Muscle of leg (tissue), 11 donors: ENCODE results near the gene KCNMA1. TPM values are rescaled to one million over a fixed set of nuclear protein-coding genes. Genes with fewer than 3 reads are reported as not detected.

Source experiments
- DNase-seq: peaks from one replicate; pipeline ENCODE4 v3.0.0; 2013
- H3K27ac ChIP-seq: one replicate; pipeline ENCODE4 v1.5.1; 2013; ENCODE audit warnings: mild to moderate bottlenecking, low read length, control low read depth
- H3K27me3 ChIP-seq: one replicate; pipeline ENCODE4 v1.6.1; 2013; ENCODE audit warnings: low read length; ENCODE audit not compliant: control insufficient read depth, insufficient read depth
- H3K36me3 ChIP-seq: one replicate; pipeline ENCODE4 v1.6.1; 2013; ENCODE audit warnings: low read length; ENCODE audit not compliant: control insufficient read depth, insufficient read depth
- H3K4me1 ChIP-seq: one replicate; pipeline ENCODE4 v1.6.1; 2013; ENCODE audit warnings: low read length; ENCODE audit not compliant: control insufficient read depth, insufficient read depth
- H3K4me3 ChIP-seq: one replicate; pipeline ENCODE4 v1.5.1; 2013; ENCODE audit warnings: low read length, control low read depth
- H3K9me3 ChIP-seq: replicated peaks from 2 replicates; pipeline ENCODE4 v1.6.1; 2013; ENCODE audit warnings: low read depth, low read length; ENCODE audit not compliant: control insufficient read depth
- WGBS: methylation state at CpG from one replicate; pipeline ENCODE4 v1.1.5; 2013; ENCODE audit warnings: missing lambda C conversion rate; ENCODE audit not compliant: insufficient coverage; 5-methylcytosine and 5-hydroxymethylcytosine counted together
- polyA plus RNA-seq, 8 donors: library from polyadenylated mRNA; unstranded; fragments of 120-200 nt; gene quantifications; one replicate each; pipeline versions ENCODE4 v1.2.1 to v1.2.3, GENCODE V29; 2013; ENCODE audit warnings: inconsistent platforms in 1 of 8, low replicate concordance in 1 of 8; ENCODE audit not compliant: insufficient read length in 8 of 8, insufficient read depth in 1 of 8
- total RNA-seq: library from RNA; stranded (reverse); fragments of 120-200 nt; gene quantifications from one replicate; pipeline ENCODE4 v1.2.4, GENCODE V29; 2013

The KCNMA1 gene
- total and polyA plus RNA-seq, 9 donors = 12.7 to 23.3 (median 18.2) TPM

DNA sequence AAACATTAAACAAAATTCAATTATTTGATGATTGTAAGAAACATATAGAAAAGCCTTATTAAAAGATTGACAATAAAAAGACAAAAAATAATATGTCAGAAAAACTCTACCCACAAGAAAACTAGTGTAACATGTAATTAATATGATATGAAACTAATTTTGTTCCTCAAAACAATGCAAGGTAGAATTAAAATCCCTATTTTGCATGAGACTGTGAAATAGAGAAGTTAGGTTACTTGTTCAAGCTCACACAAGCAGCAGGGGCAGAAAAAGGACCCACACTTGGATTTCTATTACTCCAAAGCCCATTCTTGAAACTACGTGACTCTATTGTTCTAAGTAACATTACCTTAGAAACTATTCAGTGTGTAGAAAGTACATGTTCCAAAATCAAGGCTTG lies 96.4 kb downstream of the KCNMA1 start:
- no peak overlapping the region for H3K4me3 ChIP-seq
- H3K4me1 ChIP-seq = peaks cover 16% of the 10 kb centered on the region
- no peak overlapping the region for H3K27ac ChIP-seq
- DNase-seq = no peak
- no peaks in the 10 kb centered on the region for H3K27me3 ChIP-seq
- WGBS = no CpG with 5 or more reads among the region's 1 CpG
- H3K9me3 ChIP-seq = peaks cover 3% of the 10 kb centered on the region
- no peaks in the 10 kb centered on the region for H3K36me3 ChIP-seq

DNA sequence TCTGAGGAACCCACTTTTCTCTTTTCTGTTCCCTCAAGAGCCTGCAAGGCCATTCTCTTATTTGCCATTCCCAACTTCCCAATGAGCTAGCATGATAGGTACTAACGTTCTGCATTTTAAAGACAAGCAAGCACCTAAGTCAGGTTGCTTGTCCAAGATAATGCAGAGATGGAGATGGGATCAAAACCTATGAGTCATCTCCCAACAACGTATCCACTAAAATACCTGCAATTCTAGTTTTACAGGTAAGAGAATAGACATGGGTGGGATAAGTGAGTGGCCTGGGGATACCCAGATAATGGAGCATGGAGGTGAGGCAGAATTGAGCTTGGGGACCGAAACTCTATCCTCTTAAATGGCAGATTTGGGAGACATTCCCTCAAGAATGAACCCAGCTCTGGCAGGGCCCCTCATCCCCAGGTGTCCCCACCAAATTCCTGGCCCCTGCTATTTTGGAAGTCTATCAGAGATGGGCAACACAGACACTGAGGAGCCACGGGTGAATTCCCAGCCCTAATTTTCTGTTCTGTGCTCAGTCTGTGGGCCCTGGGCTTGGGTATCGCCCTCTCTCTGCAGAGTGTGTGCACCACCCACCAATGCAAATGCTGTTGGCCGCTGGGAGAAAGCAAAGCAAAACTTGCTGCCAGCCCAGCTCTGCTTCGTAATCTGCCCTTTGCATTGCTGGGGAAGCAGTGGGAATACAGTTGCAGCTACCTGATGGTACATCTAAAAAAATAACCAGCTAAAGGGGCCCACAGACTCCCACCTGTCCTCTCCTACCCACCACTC lies 98.3 kb downstream of the KCNMA1 start:
- no peak for DNase-seq
- WGBS = 89% methylated on average over 4 of the region's 7 CpGs
- H3K27ac ChIP-seq = no peak overlapping the region
- H3K9me3 ChIP-seq = peaks cover 3% of the 10 kb centered on the region
- H3K4me1 ChIP-seq = peaks cover 14% of the 10 kb centered on the region
- H3K27me3 ChIP-seq = no peaks in the 10 kb centered on the region
- no peak overlapping the region for H3K4me3 ChIP-seq
- no peaks in the 10 kb centered on the region for H3K36me3 ChIP-seq

DNA sequence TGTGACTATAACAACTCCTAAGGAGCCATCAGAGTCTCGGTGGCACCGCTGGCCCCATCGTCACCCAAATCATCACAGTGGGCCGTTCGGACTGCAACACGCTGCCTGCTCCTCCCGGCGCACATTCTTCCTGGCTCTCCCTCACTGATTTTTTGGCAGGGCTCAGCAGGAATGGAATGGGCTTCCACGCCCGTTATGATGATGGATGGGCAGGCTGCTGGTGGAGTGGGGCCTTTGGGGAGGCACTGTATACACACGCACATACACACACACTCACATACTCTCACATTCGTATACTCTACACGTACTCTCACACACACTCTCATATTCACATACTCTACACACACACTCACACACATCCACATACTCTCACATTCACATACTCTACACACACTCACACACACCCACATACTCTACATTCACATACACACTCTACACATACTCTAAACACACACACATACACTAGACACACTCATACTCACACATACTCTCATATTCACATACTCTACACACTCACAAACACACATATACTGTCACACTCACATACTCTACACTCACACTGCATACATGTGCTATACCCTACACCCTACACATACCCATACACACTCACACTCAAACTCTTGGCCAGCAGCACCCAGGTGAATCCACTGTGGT lies 99.8 kb downstream of the KCNMA1 start:
- peak; percentile 75 for DNase-seq
- H3K4me3 ChIP-seq = no peak overlapping the region

DNA sequence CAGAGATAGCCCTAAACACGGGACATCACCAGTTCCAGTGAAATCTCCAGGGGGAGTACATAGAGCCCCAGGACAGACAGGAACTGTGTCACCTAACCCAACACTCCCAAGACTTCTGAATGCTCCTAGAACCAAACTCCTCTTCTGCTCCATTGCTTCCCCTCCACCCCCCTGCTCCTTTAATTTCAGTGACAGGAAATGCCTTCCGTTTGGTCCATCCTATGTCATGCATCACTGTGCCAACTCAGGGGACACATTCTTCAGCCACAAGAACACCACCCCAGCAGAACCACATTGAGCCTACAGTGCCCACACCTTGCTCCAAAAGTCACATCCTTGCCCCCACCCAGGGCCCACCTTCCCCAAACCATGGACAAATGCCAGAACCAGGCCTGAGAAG lies 100.5 kb downstream of the KCNMA1 start:
- Histone ChIP-seq H3K36me3 (no peaks in the 10 kb centered on the region), H3K4me1 (peaks cover 17% of the 10 kb centered on the region), H3K4me3 (no peak overlapping the region), H3K27ac (peak overlapping the region; percentile 37), H3K9me3 (no peaks in the 10 kb centered on the region), H3K27me3 (no peaks in the 10 kb centered on the region)
- WGBS = 71% methylated on average over 1 of the region's 2 CpGs
- DNase-seq = no peak

More for the DNA sequence above, 99.8 kb downstream of the KCNMA1 start:
- Histone ChIP-seq H3K27ac (no peak overlapping the region), H3K36me3 (no peaks in the 10 kb centered on the region), H3K9me3 (no peaks in the 10 kb centered on the region), H3K4me1 (peaks cover 14% of the 10 kb centered on the region), H3K27me3 (no peaks in the 10 kb centered on the region)
- WGBS = 50% methylated on average over 6 of the region's 13 CpGs

DNA sequence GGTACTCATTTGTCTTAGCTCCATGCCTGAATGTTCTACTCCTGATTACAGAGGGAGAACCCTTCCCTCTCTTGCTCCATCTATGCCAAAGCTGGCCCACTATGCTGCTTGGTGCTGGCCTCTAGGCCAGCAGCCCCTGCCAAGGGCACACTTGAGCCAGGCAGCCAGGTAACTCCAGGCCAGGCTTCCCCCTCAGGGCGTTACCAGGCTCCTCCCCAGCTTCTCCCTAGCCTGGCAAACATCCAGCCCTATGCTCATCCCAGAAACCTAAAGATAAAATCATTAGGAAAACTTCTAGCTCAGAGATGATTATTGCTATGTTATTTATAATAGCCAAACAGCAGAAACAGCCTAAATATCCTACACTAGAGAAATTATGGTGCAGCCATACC lies 103.7 kb downstream of the KCNMA1 start:
- Histone ChIP-seq H3K4me3 (no peak overlapping the region), H3K4me1 (peaks cover 33% of the 10 kb centered on the region), H3K27ac (no peak overlapping the region), H3K9me3 (no peaks in the 10 kb centered on the region), H3K27me3 (no peaks in the 10 kb centered on the region), H3K36me3 (no peaks in the 10 kb centered on the region)
- WGBS = no CpG with 5 or more reads among the region's 1 CpG
- DNase-seq = no peak

DNA sequence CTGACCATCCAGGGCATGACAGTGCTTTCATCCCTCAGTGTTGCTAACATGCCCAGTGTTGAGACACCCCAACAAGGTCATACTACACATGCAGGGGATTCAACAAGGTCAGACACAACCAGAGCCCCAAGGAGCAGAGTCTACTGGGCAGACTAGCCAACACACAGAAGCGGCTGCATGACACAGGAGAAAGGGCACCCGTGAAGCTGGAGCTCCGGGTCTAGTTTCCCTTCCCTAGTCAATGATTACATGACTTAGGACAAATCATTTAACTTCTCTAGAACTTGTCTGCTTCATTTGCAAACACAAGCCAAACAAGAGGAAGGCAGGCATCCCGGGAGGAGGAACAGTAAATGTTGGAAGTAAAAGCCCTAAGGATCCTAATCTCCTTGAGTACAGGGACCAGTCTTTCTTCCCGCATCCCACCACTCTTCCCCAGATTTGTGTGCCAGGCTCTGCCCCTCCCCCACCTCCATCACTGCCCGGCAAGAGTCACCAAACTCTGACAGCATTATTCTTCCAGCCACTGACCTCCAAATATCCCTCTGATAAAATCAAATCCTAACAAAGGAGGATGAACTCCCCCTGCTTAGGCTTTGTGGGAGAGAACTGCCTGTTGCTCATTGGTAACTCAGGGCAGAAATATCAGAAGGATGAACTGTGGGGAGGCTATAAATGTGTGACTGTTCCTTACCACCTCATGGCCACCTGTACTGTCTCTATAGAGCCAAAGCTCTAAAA lies 104.3 kb downstream of the KCNMA1 start:
- DNase-seq = no peak
- Histone ChIP-seq H3K4me1 (peaks cover 31% of the 10 kb centered on the region), H3K9me3 (no peaks in the 10 kb centered on the region), H3K27ac (no peak overlapping the region), H3K4me3 (no peak overlapping the region), H3K36me3 (no peaks in the 10 kb centered on the region), H3K27me3 (no peaks in the 10 kb centered on the region)
- 90% methylated on average over 3 of the region's 6 CpGs for WGBS

DNA sequence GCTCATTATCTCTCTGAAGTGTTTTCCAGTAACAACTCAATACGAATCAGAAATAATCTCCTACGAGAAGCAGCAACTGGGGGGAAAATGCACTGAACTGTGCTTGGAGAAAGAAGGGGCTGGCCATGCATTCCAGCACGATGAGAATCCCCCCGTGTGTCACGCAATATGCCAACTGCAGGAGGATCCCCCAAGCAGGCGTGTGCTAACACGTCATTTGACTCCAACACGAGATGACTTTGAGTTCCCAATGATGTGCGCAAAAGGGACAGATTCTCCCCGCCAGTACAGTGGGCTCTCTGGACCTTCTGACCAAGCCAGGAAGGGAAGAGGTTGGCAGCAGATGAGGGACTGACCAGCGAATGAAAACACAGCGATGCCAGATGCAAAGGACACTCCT lies 105.5 kb downstream of the KCNMA1 start:
- DNase-seq = no peak
- Histone ChIP-seq H3K27ac (no peak overlapping the region), H3K9me3 (no peaks in the 10 kb centered on the region), H3K4me3 (no peak overlapping the region), H3K27me3 (no peaks in the 10 kb centered on the region), H3K36me3 (no peaks in the 10 kb centered on the region), H3K4me1 (peaks cover 32% of the 10 kb centered on the region)
- 63% methylated on average over 9 of the region's 12 CpGs for WGBS

DNA sequence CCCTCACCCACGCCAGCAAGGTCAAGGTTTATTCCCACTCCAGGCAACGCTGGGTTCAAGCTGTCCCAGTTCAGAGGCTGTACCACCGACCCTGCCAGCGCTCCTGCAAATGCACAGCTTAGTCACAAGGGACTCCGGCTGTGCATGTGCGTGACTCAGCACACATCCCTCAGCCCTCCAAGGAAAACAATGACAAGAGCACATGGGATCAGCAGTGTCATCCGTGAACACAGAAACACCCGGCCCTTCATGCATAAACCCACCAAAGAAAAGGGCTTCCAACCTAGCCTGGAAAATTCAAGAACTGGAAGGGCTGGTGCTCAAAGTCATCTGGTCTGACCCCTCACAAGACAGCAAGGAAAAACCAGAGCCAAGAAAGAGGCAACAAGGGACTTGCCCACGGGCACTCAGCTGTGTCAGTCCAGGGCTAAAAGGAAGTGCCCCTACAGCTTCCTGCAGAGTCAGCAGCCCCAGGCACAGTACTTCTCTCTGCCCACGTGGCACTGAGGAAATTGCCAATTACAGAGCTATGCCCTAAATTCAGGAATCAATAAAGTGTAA lies 106.1 kb downstream of the KCNMA1 start:
- peak; percentile 43 for DNase-seq
- peaks cover 34% of the 10 kb centered on the region for H3K4me1 ChIP-seq

DNA sequence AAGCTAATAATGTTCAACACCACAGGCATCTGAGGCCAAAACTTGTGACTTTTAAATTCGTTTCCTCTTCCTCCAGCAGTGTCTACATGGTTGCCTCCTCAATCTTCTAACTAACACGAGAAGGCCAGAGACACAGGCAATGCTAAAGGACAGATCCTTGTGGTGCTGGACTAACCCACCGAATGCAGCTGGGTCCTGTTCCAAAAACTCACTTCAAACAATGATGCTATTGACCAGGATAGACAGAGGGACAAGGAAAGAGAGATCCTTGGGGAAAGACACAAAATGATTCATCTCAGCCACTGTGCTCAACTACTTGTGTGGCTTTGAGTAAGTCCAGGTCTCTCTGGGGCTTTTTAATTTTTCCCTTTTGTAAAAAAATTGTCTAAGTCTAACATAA lies 107.6 kb downstream of the KCNMA1 start:
- H3K9me3 ChIP-seq = no peaks in the 10 kb centered on the region
- peaks cover 45% of the 10 kb centered on the region for H3K4me1 ChIP-seq
- no peak overlapping the region for H3K27ac ChIP-seq
- no peak overlapping the region for H3K4me3 ChIP-seq
- no peak for DNase-seq
- no peaks in the 10 kb centered on the region for H3K36me3 ChIP-seq
- no peaks in the 10 kb centered on the region for H3K27me3 ChIP-seq
- WGBS = 100% methylated on average over 1 of the region's 3 CpGs

More for the DNA sequence above, 106.1 kb downstream of the KCNMA1 start:
- Histone ChIP-seq H3K27me3 (no peaks in the 10 kb centered on the region), H3K27ac (peak overlapping the region; percentile 17), H3K4me3 (no peak overlapping the region), H3K9me3 (no peaks in the 10 kb centered on the region), H3K36me3 (no peaks in the 10 kb centered on the region)
- 57% methylated on average over 9 of the region's 10 CpGs for WGBS

DNA sequence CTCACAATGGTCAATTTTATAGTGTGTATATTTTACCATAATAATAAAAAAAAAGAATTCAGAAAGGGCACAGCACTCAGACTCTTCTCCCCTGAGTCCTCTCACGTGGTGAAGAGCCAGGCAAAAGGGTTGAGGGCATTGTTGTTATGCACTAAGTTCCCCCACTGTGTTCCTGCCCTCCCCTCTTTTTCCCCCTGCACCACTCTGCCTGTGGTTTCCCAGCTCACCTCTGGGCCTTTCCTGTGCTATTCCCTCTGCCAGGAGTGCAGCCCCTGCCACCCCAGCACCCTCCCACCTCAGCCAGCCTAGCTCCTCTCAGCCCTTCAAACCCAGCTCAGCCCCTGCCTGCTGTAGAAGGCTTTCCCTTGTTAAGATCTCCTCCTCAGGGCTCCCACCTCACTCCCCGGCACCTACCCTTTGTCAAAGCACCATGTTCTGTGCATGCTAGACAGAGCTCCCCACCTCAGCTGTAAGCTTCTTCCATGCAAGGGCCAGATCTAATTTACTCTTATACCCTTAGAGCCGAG lies 108.5 kb downstream of the KCNMA1 start:
- no peak for DNase-seq
- no peak overlapping the region for H3K27ac ChIP-seq
- H3K4me1 ChIP-seq = peaks cover 51% of the 10 kb centered on the region
- no peak overlapping the region for H3K4me3 ChIP-seq
- no peaks in the 10 kb centered on the region for H3K36me3 ChIP-seq
- H3K9me3 ChIP-seq = no peaks in the 10 kb centered on the region
- H3K27me3 ChIP-seq = no peaks in the 10 kb centered on the region
- WGBS = no CpG with 5 or more reads among the region's 3 CpGs
